Posterior cingulate gyrus (tissue), 11 donors: ENCODE measurements around the gene SPTLC3.

Experiments
- DNase-seq, 10 donors: peaks; one replicate each; pipeline versions ENCODE4 v3.0.0 to v3.0.0-alpha.2; 2020 to 2021; ENCODE audit warnings: mixed read lengths in 3 of 10
- intact Hi-C: fragments of 100-400 bp; cut with DNase I; formaldehyde crosslinking; loops from one replicate; pipeline ENCODE4 v1.15.1; 2023

Gene SPTLC3

DNA sequence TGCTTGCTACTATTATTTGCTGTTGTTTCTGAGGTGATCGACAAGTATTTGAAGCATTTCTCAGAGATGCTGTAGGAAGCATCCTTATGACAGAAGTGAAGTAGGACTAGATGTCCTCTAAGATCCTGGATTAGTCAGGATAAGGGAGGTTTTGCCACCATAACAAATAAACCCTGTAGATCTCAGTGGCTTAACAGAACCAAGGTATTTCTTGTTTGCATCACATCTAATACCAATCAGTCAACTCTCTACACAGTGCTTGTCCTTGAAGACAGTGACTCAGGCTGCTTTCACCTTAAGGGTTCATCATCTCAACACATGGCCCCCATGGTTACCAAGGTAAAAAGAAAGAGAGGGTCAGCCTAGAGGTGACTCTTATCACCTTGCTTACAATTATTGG is 119.4 kb downstream of the SPTLC3 start:
- intact Hi-C loops, result no loop called here
- DNase-seq, result no peak

DNA sequence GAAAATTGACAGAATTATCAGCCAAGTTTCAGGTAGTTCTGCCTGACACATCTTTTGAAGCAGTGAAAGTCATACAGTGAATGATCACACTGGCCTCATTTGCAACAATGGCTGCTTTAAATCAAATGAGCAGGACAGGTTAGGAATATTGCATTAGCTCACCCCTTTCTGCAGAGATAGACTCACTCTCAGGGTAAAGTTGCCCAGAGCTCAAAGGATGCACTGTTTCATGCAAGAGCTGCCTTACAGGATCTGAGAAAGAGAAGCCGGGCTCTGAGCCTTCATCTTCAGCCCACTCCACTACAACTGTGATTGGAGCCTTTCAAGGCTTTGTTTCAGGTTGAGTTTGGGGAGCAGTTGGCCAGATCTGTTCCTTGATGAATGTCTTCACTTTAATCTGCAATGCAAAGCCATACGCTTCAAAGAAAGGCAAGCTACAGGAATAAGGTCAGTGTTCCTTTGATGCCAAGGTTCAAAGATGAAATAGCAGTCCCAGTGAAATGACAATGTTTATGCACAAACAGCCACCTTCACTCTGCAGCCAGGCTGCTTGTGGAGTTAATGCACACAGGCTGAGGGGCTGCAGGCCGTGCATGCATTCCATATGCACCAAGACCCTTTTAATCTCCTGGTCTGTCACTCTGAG is 121.4 kb downstream of the SPTLC3 start:
- intact Hi-C loops, result no loop called here

DNA sequence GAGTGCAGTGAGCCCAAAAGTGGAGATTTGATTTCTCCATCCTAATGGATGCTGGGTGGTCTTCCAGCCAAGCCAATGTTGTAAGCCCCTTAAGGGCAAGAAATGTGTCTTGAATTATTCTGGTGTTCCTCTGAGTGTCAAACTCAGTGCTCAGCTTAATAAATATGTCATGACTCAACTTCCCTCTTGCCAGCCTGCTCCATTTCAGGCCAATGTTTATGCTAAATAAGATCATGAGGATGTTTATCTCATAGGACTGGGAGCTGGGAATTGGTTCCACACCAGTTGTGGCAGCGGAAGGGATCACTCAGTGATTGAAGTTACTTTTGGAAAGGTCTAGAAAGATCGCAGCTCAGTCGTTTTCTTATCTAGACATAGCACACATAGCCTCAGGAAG is 121.9 kb downstream of the SPTLC3 start:
- intact Hi-C loops, result no loop called here
- no peak for DNase-seq

More for the DNA sequence above, 121.4 kb downstream of the SPTLC3 start:
- no peak for DNase-seq

DNA sequence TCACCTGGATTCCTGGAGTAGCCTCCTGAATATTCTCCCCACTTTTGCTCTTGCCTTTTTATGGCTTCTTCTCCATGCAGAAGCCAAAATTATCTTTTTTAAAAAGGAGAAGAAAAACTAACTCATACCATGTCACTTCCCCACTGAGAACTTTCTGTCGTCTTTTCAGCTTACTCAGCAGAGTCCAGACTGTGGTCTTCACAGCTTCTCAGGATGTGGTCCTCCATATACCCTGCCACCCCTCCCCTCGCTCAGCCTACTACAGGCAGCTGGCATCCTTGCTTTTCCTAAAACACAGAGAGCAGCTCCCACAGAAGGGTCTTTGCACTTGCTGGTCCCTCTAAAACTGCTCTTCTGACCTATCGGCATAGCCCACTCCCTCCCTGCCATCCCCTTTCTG is 122.9 kb downstream of the SPTLC3 start:
- intact Hi-C loops, result no loop called here
- DNase-seq, result no peak

DNA sequence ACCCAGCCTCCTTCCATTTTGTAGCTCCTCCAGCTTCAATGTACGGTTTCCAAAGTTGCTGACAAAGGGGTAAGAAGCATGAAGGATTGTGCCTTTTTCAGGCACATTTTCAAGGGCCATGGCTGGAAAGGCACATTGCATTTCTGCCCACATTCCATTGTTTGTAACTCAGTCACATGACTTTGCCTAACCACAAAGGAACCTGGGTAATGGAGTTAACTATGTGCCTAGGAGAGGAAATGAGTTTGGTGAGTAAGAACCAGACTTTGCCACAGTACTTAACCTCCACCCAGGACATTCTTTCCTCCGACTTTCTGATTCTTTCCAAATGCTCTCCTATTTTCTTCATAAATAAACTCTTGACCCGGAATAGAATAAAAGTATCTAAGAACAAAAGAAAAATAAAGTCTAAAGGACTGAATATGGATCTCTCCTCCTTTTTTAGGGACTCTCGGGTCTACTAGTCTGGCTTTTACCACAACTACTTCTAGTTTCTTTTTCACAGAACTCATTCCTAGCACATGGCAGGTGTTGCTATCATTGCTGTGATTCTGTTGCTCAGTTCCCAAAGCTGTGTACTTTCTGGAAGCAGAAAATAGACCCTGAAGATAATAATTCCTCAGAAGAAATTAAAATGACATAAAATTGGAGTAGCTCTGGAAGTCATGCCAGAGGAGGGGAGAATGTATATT is 130.8 kb downstream of the SPTLC3 start:
- no peak for DNase-seq
- intact Hi-C loops, result no loop called here

DNA sequence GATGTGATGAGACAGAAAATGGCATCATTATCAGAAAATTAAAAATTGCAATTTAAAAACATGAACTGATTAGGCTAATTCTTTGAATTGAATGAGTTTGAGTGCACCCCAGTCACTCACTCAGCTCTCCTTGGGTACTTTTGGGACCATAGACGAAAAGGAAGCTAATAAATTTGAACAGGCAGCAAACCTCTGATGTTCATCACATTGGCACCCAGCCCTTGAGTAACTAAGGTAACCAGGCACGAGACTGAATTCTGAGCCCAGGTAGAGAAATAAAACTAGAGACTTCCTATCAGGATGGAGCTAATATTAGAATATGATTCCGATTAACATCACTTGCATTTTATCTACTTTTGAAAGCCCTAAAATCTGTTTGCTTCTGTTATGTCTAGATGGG is 131.4 kb downstream of the SPTLC3 start:
- no peak for DNase-seq
- intact Hi-C loops, result no loop called here

DNA sequence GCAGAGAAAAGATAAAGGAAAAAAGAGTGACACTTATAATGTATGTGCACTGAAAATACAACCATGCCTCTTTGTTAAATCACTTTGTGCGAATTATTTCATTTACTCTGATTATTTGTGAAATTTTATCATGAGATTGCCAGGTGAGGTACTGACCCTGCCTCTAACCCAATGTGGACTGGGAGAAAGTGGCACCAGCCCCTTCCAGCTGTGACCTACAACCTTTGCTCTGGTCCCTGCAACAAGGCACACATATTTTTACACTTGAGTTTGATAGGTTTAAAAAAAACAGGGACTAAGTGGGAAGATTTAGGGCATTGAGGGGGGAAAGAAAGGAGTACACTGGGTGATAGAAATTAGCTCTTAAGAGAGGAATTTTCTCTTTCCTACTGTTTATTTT is 132.0 kb downstream of the SPTLC3 start:
- DNase-seq, result no peak
- intact Hi-C loops, result no loop called here

DNA sequence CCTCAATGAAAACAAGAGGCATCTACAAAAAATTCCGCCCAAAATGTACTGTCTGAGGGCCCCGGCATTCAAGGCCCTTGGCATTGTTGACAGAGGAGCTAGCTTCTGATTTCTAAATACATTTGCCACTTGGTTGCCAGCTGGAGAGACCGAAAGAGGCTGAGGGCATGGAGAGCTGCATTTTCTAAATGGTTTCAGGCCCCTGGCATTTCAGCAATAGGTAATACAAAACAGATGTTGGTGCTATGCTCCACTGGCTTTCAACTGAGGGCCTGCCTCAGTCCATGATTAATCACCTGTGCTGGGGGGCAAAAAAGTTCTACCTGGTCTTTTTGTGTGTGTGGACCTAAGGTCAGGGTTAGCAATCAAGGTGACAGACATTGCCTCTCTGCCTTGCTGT is 132.8 kb downstream of the SPTLC3 start:
- intact Hi-C loops, result no loop called here

DNA sequence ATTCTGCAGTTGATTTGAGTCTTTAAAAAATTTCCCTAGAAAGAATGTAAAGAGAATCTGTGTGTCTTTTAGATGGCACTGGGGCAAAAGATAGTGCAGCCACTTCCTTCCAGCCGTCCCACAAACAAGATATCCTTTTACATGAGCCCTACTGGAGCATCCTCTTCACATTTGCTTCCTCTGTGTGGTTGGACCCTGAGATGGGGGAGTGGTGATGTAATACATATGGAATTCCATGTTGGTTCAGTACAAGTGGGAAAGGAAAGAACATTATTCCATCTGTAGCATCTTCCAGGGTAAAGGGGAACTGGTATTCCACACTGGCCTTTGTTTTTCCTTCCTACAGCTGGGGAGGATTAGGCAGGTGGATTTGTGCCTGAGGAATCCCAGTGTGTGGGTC is 133.4 kb downstream of the SPTLC3 start:
- intact Hi-C loops, result no loop called here
- no peak for DNase-seq

More for the DNA sequence above, 132.8 kb downstream of the SPTLC3 start:
- no peak for DNase-seq

DNA sequence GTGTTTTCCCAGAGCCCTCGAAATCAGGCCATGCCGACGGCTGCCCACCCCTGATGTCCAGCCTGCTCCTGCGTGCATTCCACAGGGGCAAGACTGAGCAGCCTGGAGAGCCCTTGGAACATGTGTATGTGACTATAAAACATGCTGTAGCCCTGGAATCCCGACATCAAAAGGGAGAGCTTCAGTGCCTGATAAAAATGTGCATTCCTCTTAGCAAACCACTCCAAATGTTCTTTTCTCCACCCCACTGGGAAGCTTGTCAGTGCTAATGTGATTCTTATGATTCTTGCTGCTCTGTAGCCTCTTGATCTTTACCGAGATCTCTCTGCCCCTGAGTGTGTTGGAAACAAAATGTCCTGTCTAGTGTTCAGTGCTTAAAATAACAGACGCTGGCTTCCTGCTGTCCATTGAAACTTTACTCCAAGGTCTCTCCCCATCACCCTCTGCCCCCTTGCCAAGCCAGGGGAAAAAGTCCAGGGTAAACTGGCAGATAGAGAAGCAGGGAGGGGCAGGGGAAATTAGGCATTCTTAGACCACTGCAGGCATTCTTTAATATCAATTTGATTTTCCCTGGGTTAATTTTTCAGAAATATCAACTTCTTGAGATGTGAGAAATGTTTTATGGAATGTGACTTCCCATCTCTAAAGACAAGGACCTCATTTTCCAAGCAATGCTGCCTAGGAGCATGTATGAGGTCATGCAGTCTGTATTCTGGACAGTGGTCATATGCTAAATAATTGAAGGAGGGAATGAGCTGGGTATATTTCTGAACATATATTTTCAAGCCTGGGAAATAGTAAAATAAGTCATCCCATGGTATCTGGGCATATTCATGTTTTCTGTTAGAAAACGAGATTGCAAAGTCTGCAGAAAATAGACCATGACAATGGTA is 138.5 kb downstream of the SPTLC3 start:
- DNase-seq, result no peak
- intact Hi-C loops, result no loop called here

DNA sequence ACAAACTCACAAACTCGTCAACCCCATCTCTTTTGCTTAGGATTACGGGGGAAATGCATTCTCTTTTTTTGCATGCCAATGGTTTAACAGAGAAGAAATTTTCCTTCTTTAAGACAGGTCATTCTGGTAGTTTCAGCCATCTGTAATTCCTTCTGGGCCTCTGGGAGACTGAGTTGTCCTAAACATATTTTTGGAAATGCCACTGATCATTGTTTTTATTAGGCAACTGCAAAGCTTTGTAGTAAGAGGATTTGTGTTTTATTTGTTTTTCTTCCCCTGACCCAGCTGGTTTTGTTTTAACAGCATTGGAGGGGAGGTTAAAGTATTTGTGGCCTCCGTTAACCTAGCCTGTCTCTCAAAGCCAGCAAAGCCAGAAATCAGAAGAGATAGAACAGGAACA is 139.2 kb downstream of the SPTLC3 start:
- DNase-seq, result no peak
- intact Hi-C loops, result no loop called here

DNA sequence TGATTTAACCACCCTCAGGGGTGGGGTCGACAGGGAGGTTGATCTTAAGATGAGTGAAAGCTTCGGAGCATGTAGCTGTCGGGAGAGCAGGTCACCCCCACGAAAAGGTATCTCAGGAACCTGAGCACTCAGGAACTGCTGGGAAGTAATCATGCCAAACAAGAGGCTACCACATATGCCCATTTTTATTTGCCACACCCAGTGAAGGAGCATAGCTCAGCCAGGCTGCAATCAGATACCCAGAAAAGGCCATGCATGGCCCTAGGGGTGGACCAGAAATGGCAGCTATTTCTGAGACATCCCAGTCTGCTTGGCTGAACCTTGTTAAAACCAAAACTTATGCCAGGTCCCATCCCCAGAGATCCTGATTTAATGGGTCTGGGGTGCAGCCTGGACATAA is 139.6 kb downstream of the SPTLC3 start:
- intact Hi-C loops, result no loop called here
- no peak for DNase-seq

DNA sequence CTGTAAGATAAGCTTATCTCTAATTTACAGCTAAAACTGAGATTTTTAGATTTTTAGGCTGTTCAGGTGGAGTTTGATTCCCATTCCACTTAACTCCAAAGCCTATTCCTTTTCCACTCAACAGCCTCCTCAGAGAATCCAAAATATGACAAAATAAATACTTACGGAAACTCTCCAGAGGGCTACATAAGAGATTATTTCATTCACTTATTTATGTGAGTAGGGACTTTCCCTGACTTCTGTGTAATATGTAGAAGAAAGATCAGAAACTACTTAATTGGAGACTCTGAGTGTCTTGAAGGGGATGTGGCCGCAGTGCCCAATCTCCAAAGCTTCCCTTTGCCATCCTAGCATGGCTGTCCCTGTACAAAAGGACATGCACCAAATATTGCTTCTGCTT is 140.2 kb downstream of the SPTLC3 start:
- no peak for DNase-seq
- intact Hi-C loops, result no loop called here

DNA sequence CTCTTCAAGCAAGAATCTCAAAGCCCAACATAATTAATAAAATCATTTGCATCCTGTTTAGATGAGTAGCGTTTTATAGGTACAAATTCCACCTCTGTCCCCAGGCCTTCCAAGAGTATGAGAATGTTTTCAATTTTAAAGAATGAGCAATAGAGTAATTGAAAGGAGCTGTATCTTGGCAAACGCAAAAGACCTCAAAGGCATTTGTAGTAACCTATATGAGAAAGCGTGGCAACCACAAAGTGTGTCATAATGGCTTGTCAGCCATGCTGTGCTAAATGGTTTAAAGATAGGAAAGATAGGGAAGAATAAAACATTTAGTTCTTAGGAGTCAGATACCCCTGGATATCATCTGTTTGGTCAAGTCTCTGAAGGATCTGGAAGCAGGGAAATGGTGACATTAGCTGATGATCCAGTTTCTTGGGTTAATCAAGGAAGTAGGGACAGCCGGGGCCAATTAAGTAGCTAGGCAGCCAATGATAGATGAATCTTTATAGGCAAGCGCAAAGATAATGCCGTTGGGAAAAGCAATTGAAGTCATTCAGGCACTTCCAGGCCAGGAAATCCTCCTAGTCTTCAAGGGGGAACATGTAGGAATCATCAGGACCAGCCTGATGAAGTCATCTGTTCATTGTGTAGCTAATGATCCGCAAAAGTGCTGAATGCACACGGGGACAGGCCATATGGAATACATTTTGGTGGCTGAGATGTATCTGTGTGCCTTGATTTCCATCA is 140.8 kb downstream of the SPTLC3 start:
- intact Hi-C loops, result no loop called here

DNA sequence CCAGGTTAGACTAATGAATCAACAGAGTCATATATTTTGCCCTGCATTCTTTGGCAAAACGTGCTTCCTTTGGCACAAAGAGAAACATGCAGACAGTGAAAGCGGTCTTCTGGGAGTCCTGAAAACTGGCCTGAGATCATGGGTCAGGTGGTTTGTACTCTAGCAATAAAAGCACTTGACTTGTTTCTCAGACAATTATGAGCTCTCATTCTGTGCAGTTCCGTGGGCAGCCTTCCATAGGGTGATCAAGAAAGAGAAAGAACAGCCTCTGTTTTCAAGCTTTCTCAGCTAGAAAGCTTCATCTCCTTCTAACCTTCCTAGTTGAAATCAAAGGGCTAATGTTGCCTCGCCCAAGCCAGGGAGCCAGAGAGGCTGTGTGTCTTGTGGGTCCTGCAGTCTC is 149.6 kb downstream of the SPTLC3 start:
- no peak for DNase-seq

More for the DNA sequence above, 140.8 kb downstream of the SPTLC3 start:
- no peak for DNase-seq

DNA sequence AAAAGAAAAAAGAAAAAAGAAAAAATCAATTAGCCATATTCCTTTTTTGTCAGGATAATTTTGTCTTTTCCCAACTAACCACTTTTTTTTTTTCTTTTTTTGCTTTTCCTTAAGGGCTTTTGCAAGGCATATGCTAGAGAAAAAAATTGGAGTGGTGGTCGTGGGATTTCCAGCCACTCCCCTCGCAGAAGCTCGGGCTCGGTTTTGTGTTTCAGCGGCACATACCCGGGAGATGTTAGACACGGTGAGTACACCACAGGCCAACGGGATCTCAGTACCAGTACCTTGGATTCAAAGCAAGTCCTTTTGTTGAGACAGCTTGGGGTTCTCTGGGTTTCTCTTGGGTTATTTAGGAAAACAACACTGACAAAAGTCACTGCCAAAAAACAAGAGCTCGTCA is 151.1 kb downstream of the SPTLC3 start:
- peak in 1 of 10 donors; percentile 55 for DNase-seq
- intact Hi-C loops, result no loop called here

More for the DNA sequence above, 149.6 kb downstream of the SPTLC3 start:
- intact Hi-C loops, result no loop called here

DNA sequence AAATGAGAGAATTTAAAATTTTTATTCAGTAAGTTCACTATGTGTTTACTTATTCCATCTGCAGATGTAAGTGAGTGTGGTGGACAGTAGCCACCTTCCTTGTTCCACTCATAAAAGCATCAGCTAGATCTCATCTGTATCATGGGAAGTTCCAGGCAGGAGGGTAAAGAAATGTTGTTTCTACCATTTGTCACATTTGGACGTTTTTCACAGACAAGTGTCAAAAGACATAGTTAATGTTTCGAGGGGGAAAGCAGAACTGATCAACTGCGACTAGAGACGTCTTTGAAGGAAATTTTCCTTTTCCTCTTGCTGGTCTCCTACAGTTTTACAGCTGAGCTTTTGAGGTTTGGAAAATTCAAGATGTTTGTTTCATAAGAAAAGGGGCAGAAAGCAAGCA is 156.4 kb downstream of the SPTLC3 start:
- intact Hi-C loops, result no loop called here
- DNase-seq, result no peak

DNA sequence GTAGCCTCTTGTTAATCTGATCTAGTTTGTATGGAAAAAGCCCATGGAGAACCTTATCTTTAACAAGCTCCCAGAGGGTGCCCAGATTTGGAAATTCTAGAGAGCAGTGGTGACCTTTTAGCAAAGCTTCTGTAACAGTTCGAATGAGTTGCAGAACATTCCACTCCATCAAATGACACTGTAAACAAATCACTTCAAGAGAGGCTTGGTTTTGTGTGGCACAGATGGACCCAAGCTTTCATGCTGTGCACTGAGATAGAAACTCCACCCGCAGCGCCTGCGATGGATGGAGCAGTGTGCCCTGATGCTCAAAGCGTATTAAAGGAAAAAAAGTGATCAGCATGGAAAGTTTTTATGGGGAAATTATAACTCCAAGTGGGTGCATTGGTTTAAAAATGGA is 157.2 kb downstream of the SPTLC3 start:
- intact Hi-C loops, result no loop called here
- DNase-seq, result no peak

DNA sequence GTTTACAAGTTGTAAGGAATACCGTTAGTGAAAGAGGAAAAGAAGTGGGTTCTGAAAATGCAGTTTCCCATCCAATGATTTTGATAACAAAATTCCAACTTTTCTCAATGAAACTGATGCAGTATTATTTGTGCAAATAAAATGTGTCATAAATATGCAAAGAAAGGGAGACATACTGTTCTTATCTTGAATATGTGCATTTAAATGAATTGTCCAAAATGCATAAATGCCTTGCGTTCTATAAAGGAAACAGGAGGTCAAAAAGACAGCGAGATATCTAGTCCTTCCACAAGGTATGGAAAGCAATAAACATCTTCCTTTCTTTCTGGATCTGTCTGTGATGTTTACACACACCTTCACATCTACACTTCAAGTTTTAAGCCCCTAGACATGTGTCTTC is 157.7 kb downstream of the SPTLC3 start:
- no peak for DNase-seq
- intact Hi-C loops, result no loop called here

DNA sequence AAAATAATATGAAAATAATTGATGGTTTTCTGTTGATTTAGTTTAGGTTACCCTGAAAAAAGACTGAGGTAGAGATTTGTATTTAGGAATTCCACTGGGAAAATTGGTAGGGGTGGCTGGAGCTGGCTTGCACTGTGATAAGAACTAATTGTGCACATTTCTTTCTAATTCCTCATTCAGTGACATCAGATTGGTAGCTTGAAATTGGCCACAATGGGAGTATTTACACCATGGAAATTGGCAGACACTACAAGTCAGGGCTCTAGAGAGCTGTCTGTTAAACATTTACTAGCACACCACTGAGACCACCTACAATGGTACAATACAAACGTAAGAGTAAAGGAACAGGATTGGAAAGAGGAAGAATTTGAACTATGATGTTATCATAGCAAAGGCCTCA is 160.3 kb downstream of the SPTLC3 start:
- DNase-seq, result no peak
- intact Hi-C loops, result no loop called here

DNA sequence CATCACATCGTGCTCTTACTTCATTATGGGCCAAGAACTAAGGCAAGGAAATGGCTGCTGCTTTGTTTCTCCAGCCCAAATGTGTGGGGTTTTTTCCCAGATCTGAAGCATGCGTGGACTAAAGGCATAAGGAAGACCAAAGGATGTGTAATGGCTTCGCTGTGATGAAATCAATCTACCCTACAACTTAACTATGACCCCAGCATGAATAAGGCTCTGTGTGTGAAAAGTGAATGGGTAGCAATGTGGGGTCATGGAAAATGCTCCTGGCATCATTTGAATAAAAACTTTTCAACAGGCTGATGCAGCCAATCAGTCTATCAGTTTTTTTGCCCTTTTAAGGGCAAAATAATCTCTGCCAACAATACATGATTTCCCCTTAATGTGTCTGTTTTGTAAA is 162.0 kb downstream of the SPTLC3 start:
- intact Hi-C loops, result no loop called here
- no peak for DNase-seq
